ENCODE results near the gene BDKRB2.

DNA sequence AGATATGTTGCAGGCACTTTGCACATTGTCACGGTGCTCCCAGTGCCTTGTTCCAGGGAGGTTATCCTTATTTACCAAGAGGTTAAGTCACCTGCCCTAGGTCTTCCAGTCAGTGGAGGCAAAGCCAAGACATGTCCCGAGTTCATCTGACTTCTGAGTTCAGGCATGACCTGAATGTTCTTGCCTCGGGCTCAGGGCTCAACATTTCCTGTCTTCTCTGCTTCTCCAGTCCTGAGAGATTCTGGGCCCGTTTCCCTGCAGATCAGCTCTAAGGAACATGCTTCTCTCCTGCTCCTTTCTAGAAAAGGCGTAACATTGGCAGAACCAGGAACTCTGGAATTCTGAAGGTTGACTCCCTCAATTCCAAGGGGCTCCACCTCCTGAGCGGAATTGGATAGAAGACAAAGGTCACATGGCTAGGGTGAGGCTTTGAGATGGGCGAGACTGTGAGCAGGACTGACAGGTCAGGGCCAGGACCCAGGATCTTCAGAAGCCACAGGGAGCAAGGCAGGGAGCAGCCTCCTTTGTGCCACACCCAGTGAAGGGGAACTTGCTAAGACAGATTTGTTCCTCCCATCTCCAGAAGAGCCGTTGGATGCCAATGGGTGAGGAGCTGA is 19.9 kb downstream of the BDKRB2 start:
- TF ChIP-seq CTCF (IDR thresholded peaks at IDR 0.05 in 8 of 11, conservative IDR thresholded peaks at IDR 0.05 in 3 of 11): no peak
- TF ChIP-seq POLR2A (IDR thresholded peaks at IDR 0.05): no peak

Data from spleen (tissue), 7 donors.